HepG2 (cell line): Measurements from ENCODE around the gene EFCAB13.

Source experiments
- CTCF ChIP-seq: sonication (generic); formaldehyde crosslinking; IDR thresholded peaks from 2 replicates; pipeline ENCODE4 v1.5.0; 2020; ENCODE audit warnings: mild to moderate bottlenecking, missing genetic modification reagents, moderate library complexity
- POLR2A ChIP-seq, 2 experiments: IDR thresholded peaks; 2 replicates each; pipeline ENCODE4 v1.6.1; 2011; ENCODE audit warnings: low read depth in 2 of 2, low read length in 2 of 2, mild to moderate bottlenecking in 1 of 2, moderate library complexity in 1 of 2; ENCODE audit not compliant: insufficient read depth in 1 of 2

- TF ChIP-seq CTCF (CRISPR knock-in tag), result no peak
- no peak for TF ChIP-seq POLR2A (IDR thresholded peaks at IDR 0.05; ENCODE audit: insufficient read depth in 1 of 2, low read depth in 2 of 2, low read length in 2 of 2)
Measured at GRCh38 chr17:47363171-47363570, 39.4 kb downstream of the EFCAB13 start.
